Stimulated activated naive CD4-positive, alpha-beta T cell (primary cell): ENCODE results near the gene PDE4D.
"Not testable (repeated sequence)": the region's sequence is repeated elsewhere in the genome, so short reads cannot be mapped to it uniquely, and the experiment has no call there.

ENCODE experiments used
- DNase-seq, 6 experiments: peaks; one replicate each; lab custom pipeline; 2025; lab: John Stamatoyannopoulos, UW

The PDE4D gene

GRCh38 chr5:59328709-59329296 lies 564.7 kb downstream of the PDE4D start:
- no peak for DNase-seq

- no peak for DNase-seq
These were observed 566.1 kb downstream of the PDE4D start for GRCh38 chr5:59327191-59327980.

- no peak for DNase-seq
These were observed 566.9 kb downstream of the PDE4D start for GRCh38 chr5:59326596-59326995.

- no peak for DNase-seq
These were observed 568.5 kb downstream of the PDE4D start for GRCh38 chr5:59325070-59325469.

- DNase-seq = no peak
These were observed 570.6 kb downstream of the PDE4D start for GRCh38 chr5:59322894-59323293.

- DNase-seq = no peak
These were observed 571.5 kb downstream of the PDE4D start for GRCh38 chr5:59322058-59322457.

GRCh38 chr5:59321642-59322041 lies 571.9 kb downstream of the PDE4D start:
- DNase-seq = no peak

GRCh38 chr5:59320420-59320819 lies 573.1 kb downstream of the PDE4D start:
- no peak for DNase-seq

GRCh38 chr5:59319250-59319649 lies 574.3 kb downstream of the PDE4D start:
- no peak for DNase-seq

GRCh38 chr5:59317774-59318205 lies 575.7 kb downstream of the PDE4D start:
- DNase-seq = no peak

- DNase-seq = no peak
These were observed 576.3 kb downstream of the PDE4D start for GRCh38 chr5:59317023-59317773.

- DNase-seq = no peak
These were observed 581.3 kb downstream of the PDE4D start for GRCh38 chr5:59312223-59312622.

- DNase-seq = not testable (repeated sequence)
These were observed 584.8 kb downstream of the PDE4D start for GRCh38 chr5:59308685-59309084.

- not testable (repeated sequence) for DNase-seq
These were observed 590.2 kb downstream of the PDE4D start for GRCh38 chr5:59303289-59303716.

GRCh38 chr5:59302509-59302908 lies 591.0 kb downstream of the PDE4D start:
- not testable (repeated sequence) for DNase-seq

- DNase-seq = no peak
These were observed 591.8 kb downstream of the PDE4D start for GRCh38 chr5:59301727-59302126.

- DNase-seq = no peak
These were observed 592.6 kb downstream of the PDE4D start for GRCh38 chr5:59300930-59301329.

- no peak for DNase-seq
These were observed 594.5 kb downstream of the PDE4D start for GRCh38 chr5:59299006-59299405.

- no peak for DNase-seq
These were observed 596.9 kb downstream of the PDE4D start for GRCh38 chr5:59296317-59297264.

GRCh38 chr5:59293700-59294099 lies 599.8 kb downstream of the PDE4D start:
- no peak for DNase-seq

- DNase-seq = no peak
These were observed 601.6 kb downstream of the PDE4D start for GRCh38 chr5:59291941-59292340.

- no peak for DNase-seq
These were observed 605.6 kb downstream of the PDE4D start for GRCh38 chr5:59287884-59288283.
